AG09319 (cell line): Measurements from ENCODE around the gene ZBTB16.

Experiments used
- DNase-seq: peaks from one replicate; pipeline ENCODE4 v3.0.0-alpha.2; 2010; ENCODE audit warnings: low read depth; ENCODE audit errors: extremely low read depth
- TF ChIP-seq, protein P1 (sequence below): IDR thresholded peaks from 2 replicates; pipeline ENCODE4 v1.5.1; 2011; ENCODE audit warnings: low read depth, mild to moderate bottlenecking, inconsistent platforms, low read length, moderate library complexity

Gene ZBTB16

DNA sequence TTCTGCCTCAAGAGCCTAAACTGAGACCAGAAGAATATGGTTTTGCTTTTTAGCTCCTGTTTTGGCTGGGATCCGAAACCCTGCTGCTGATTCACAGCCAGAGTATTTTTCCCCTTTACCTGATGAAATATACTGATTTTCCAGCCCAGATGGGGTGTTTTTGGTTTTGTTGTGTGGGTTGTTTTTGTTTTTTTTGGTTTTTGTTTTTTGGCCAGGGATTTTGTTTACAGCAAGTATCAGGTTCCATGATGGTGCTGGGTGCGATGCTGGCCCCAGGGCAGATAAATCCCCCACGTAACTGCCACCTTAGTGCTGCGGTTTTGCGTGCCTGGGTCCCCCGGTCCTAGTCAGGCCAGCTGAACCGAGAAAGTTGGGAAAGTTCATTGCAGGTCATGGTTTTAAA is 103.7 kb downstream of the ZBTB16 start:
- DNase-seq = no peak
- TF ChIP-seq, protein P1, sequence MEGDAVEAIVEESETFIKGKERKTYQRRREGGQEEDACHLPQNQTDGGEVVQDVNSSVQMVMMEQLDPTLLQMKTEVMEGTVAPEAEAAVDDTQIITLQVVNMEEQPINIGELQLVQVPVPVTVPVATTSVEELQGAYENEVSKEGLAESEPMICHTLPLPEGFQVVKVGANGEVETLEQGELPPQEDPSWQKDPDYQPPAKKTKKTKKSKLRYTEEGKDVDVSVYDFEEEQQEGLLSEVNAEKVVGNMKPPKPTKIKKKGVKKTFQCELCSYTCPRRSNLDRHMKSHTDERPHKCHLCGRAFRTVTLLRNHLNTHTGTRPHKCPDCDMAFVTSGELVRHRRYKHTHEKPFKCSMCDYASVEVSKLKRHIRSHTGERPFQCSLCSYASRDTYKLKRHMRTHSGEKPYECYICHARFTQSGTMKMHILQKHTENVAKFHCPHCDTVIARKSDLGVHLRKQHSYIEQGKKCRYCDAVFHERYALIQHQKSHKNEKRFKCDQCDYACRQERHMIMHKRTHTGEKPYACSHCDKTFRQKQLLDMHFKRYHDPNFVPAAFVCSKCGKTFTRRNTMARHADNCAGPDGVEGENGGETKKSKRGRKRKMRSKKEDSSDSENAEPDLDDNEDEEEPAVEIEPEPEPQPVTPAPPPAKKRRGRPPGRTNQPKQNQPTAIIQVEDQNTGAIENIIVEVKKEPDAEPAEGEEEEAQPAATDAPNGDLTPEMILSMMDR = no peak

DNA sequence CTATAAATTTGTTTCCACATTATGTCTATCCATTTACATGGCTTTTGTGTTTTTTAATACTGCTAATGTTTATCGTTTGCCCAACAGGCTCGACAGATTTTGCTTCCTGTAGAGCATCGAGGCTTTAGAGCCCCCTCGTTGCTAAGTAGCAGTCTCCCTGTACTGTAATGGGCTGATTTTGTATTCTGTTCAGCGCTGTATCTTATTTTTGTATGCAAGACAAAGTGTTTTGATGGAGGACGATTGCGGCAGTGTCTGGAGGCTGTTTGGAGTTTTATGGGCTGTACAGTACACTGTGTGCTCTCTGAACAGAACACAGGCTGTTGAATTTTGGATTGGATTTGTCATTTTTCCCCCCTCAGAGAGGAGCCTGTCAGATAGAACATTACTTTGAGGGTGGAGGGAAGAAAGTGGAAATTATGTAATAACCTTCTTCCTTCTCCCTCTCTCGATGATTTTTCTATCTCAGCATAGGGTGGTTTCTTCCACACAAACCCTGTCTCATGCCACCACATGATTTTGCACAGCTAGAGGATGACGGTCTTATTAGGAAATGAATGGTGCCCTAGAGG is 104.4 kb downstream of the ZBTB16 start:
- TF ChIP-seq, protein P1 = no peak
- no peak for DNase-seq

DNA sequence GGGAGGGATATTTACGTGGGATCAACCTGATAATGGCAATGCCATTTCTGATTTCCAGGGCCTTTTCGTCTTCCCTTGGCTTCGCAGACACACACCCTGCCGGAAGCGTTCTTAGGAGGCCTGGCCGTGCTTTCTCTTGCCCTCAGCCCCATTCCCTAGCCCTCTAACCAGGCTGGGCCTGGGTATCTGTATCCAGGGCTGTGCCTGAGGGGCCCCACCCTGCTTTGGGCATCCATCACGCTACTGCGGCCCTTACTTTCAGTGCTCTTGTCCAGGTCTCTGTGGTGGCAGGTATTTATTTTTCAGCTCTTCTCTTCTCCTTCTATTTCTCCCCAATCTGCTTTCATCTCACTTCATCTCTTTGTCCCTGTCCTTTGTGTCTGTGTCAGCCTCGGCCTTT is 105.0 kb downstream of the ZBTB16 start:
- TF ChIP-seq, protein P1 = no peak
- DNase-seq = no peak

DNA sequence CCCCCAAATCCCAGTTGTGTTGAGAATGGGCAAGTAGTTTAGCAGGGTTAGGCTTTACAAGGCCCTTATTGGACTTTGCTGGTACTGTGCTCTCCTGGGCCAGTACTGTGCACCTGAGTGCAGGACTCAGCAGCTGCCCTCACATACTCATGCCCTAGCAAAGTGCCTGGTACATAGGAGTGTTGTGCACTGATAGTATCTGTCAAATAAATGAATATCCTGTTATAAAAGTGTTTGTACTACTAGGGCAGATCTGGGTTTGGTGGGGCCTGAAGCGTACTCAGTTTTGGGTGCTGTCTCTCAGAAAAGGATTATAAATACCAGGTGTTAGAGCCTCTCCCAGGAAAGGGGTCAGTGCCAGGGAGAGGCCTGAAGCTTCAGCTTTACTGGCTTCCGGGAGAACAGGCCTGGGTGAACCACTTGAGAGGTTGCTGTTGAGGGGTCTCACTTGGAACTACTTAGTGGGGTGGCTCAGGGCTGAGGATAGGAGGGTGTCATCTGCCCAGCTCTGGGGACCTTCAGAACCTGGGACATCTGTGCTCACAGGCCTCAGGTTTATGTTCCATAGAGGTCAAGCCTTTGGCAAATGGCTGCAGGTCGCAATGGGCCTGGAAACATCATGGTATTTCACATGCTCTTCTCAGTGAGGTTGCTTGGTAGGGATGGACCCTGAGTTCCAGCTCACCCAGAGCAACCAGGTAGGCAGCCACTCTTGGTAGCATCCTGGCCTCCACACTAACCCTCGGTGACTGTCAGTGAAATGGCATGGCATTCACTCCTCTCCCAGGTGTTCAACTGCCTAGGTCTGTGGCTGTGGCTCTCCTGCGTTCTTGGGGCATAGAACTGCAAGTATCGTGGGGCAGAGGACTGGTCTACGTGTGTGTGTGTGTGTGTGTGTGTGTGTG is 106.1 kb downstream of the ZBTB16 start:
- TF ChIP-seq, protein P1 = no peak
- no peak for DNase-seq

DNA sequence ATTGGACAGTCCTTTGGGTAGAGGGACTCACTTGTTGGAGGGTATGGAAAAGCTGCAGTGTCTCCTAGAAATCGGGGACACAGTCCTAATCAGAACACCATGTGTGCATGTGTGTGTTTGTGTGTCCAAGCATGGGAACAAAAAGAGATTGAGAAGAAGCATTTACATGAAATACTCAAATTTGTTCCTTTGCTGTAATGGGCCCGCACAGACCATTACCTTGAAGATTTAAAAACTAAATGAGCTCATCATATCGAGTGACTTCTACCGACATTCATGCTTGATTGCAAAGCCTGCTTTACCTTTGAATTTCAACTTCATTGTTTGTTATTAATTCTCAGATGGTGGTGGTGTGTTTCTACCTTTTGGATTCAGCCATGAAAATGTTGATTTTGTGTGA is 106.9 kb downstream of the ZBTB16 start:
- DNase-seq = no peak
- TF ChIP-seq, protein P1 = no peak

DNA sequence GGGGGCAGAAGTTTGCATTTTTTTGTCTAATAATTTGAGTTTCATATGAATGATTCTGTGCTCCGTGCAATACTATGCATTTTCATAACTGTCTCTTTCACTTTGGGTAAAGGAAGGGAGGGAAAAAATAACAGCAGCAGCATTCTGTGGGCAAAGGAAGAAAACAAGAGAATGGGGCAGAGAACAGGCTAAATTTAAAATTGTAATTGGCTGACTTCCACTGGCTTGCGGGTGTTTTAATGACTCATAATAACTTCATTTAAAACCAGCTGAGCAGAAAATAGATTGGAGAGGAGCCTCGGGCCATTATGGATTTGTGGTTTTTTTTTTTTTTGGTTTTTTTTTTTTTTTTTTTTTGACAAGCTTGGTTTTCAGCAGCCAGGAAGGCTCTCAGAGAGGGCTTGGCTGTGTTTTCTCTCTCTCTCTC is 107.4 kb downstream of the ZBTB16 start:
- DNase-seq = peak; percentile 66
- TF ChIP-seq, protein P1 = no peak

DNA sequence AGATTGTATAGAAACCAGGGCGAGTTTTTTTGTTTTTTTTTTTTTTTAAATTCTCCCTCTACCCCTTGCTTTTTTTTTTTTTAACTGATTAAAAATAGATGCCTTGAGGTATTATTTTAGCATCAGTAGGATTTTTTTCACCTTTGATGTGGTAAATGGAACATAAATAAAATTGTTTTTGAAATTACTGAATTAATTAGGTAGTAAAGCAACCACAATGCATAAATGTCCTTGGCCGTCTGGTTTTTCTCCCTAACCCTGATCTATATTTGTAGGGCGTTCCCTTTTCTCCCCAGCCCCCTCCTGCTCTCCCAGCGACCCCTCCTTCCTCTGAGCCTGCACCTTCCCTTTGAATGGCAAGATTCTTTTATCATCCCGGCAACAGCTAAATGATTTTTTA is 107.8 kb downstream of the ZBTB16 start:
- DNase-seq = no peak
- TF ChIP-seq, protein P1 = no peak
